ENCODE results near the gene PRTN3. TPM values are rescaled to one million over a fixed set of nuclear protein-coding genes. Genes with fewer than 3 reads are reported as not detected.
"Not testable (repeated sequence)": the region's sequence is repeated elsewhere in the genome, so short reads cannot be mapped to it uniquely, and the experiment has no call there.

PRTN3 gene
- total and polyA plus RNA-seq, 7 experiments from 2014 or later = 2.7 TPM; not detected in 6

GRCh38 chr19:816500-816857 is 24.3 kb upstream of the PRTN3 start:
- CTCF ChIA-PET = no interaction called here
- H3K27me3 Mint-ChIP-seq = peaks cover 0 to 13% (median 0%) of the 10 kb centered on the region in 5 donors
- peaks cover 0 to 2% (median 0%) of the 10 kb centered on the region in 7 donors for H3K4me1 Mint-ChIP-seq
- Histone ChIP-seq H3K4me1 (ENCODE audit: control insufficient read depth in 2 of 2, insufficient read depth in 2 of 2, low read length in 2 of 2) (no peaks in the 10 kb centered on the region), H3K9me3 (ENCODE audit: control insufficient read depth in 2 of 3, low read length in 3 of 3) (no peaks in the 10 kb centered on the region), H3K27me3 (ENCODE audit: control insufficient read depth in 2 of 2, insufficient read depth in 2 of 2, low read length in 2 of 2) (no peaks in the 10 kb centered on the region), H3K27ac (ENCODE audit: low read depth, low read length) (no peak overlapping the region), H3K36me3 (ENCODE audit: control insufficient read depth in 2 of 3, insufficient read depth in 3 of 3, low read length in 3 of 3) (peaks cover 0 to 17% (median 0%) of the 10 kb centered on the region in 3 experiments), H3K4me3 (ENCODE audit: low read length) (no peak overlapping the region)
- peaks cover 0 to 12% (median 0%) of the 10 kb centered on the region in 11 donors for H3K9me3 Mint-ChIP-seq
- intact Hi-C loops (cut with micrococcal nuclease) = no loop called here
- H3K36me3 Mint-ChIP-seq = peaks cover 4 to 29% (median 8%) of the 10 kb centered on the region in 5 donors
- peak overlapping the region in 1 of 10 donors; percentile 53 for H3K4me3 Mint-ChIP-seq
- no peak for ATAC-seq
- DNase-seq = no peak
- peak overlapping the region in 6 of 9 donors; percentile 4 to 72 (median 28) for H3K27ac Mint-ChIP-seq
- POLR2A ChIA-PET = no interaction called here

DNA sequence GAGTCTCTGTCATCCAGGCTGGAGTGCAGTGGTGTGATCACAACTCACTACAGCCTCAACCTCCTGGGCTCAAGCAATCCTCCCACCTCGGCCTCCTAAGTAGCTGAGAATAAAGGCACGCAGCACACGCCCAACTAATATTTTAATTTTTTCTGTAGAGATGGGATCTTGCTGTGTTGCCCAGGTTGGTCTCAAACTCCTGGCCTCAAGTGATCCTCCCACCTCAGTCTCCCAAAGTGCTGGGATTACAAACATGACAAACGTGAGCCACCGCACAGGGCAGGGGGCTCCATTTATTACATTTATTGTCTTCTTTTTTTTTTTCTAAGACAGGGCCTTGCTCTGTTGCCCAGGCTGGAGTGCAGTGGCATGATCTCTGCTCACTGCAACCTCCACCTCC is 20.6 kb upstream of the PRTN3 start:
- peaks cover 0 to 12% (median 0%) of the 10 kb centered on the region in 11 donors for H3K9me3 Mint-ChIP-seq
- DNase-seq; ATAC-seq; CTCF ChIA-PET; H3K4me3 ChIP-seq (ENCODE audit: low read length); H3K4me1 ChIP-seq (ENCODE audit: control insufficient read depth in 2 of 2, insufficient read depth in 2 of 2, low read length in 2 of 2); H3K27ac Mint-ChIP-seq; intact Hi-C loops (cut with micrococcal nuclease); H3K4me1 Mint-ChIP-seq; H3K27ac ChIP-seq (ENCODE audit: low read depth, low read length); H3K9me3 ChIP-seq (ENCODE audit: control insufficient read depth in 2 of 3, low read length in 3 of 3); H3K36me3 ChIP-seq (ENCODE audit: control insufficient read depth in 2 of 3, insufficient read depth in 3 of 3, low read length in 3 of 3); H3K27me3 ChIP-seq (ENCODE audit: control insufficient read depth in 2 of 2, insufficient read depth in 2 of 2, low read length in 2 of 2): not testable (repeated sequence)
- H3K27me3 Mint-ChIP-seq = peaks cover 8 to 28% (median 18%) of the 10 kb centered on the region in 5 donors
- peaks cover 4 to 14% (median 5%) of the 10 kb centered on the region in 5 donors for H3K36me3 Mint-ChIP-seq
- peak overlapping the region in 3 of 10 donors; percentile 16 to 65 (median 56) for H3K4me3 Mint-ChIP-seq
- POLR2A ChIA-PET = interaction anchor here (1.0 kb wide), 1 partner anchor 21 kb away, joined by 3 read pairs; no protein-coding TSS in a partner anchor

DNA sequence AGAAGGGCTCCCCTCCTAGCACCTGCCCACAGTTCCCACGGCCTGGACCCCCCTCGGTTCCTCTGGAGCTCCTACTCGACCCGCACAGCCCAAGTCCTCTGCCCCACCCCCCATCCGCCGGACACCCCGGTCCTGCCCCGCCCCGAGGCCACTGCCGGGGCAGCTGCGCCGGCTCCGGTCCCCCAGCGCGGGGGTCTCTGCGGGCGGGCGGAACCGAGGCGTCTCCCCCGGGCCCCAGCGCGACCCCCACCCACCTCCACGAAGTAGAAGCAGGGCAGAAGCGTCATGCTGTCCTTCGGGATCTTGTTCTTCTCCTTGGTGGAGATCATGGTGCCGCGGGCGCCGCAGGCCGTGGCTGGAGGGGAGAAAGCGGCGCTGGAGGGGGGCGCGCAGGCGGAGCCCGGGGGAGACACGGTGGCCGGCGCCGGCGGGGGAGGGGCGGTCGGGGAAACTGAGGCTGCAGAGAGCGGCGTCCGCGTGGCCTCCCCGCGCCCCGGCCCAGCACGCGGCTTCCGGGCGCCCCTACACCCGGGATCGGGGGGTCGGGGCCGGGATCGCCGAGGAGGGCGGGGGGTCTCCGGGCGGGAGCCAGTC is 19.5 kb upstream of the PRTN3 start:
- Histone ChIP-seq H3K4me1 (ENCODE audit: control insufficient read depth in 2 of 2, insufficient read depth in 2 of 2, low read length in 2 of 2) (no peaks in the 10 kb centered on the region), H3K4me3 (ENCODE audit: low read length) (no peak overlapping the region), H3K9me3 (ENCODE audit: control insufficient read depth in 2 of 3, low read length in 3 of 3) (no peaks in the 10 kb centered on the region), H3K27ac (ENCODE audit: low read depth, low read length) (no peak overlapping the region), H3K27me3 (ENCODE audit: control insufficient read depth in 2 of 2, insufficient read depth in 2 of 2, low read length in 2 of 2) (no peaks in the 10 kb centered on the region), H3K36me3 (ENCODE audit: control insufficient read depth in 2 of 3, insufficient read depth in 3 of 3, low read length in 3 of 3) (no peaks in the 10 kb centered on the region)
- POLR2A ChIA-PET = no interaction called here
- peaks cover 3 to 6% (median 4%) of the 10 kb centered on the region in 5 donors for H3K36me3 Mint-ChIP-seq
- intact Hi-C loops (cut with micrococcal nuclease) = no loop called here
- H3K4me1 Mint-ChIP-seq = peaks cover 0 to 6% (median 0%) of the 10 kb centered on the region in 7 donors
- H3K27me3 Mint-ChIP-seq = peaks cover 8 to 28% (median 20%) of the 10 kb centered on the region in 5 donors
- H3K9me3 Mint-ChIP-seq = peaks cover 0 to 6% (median 0%) of the 10 kb centered on the region in 11 donors
- no peak overlapping the region for H3K27ac Mint-ChIP-seq
- H3K4me3 Mint-ChIP-seq = peak overlapping the region in 6 of 10 donors; percentile 27 to 65 (median 46)
- CTCF ChIA-PET = no interaction called here
- DNase-seq (peak in 1 of 9 donors; percentile 8), ATAC-seq (no peak)

GRCh38 chr19:821825-822503 is 18.8 kb upstream of the PRTN3 start, which contains the start of gene PLPPR3:
Gene PLPPR3 (minus strand): TSS chr19:821955. CDS start chr19:821559, 396 bp downstream.
- Histone ChIP-seq H3K4me1 (ENCODE audit: control insufficient read depth in 2 of 2, insufficient read depth in 2 of 2, low read length in 2 of 2) (no peaks in the 10 kb centered on the region), H3K4me3 (ENCODE audit: low read length) (no peak within 1 kb of the TSS), H3K9me3 (ENCODE audit: control insufficient read depth in 2 of 3, low read length in 3 of 3) (no peaks in the 10 kb centered on the region), H3K27me3 (ENCODE audit: control insufficient read depth in 2 of 2, insufficient read depth in 2 of 2, low read length in 2 of 2) (no peaks in the 10 kb centered on the region), H3K27ac (ENCODE audit: low read depth, low read length) (no peak within 1 kb of the TSS), H3K36me3 (ENCODE audit: control insufficient read depth in 2 of 3, insufficient read depth in 3 of 3, low read length in 3 of 3) (no peaks in the 10 kb centered on the region)
- Mint-ChIP-seq H3K9me3 (peaks cover 0 to under 1% (median 0%) of the 10 kb centered on the region in 11 donors), H3K4me1 (peaks cover 0 to 6% (median 0%) of the 10 kb centered on the region in 7 donors), H3K36me3 (peaks cover 0 to under 1% (median 0%) of the 10 kb centered on the region in 5 donors), H3K27ac (no peak within 1 kb of the TSS), H3K4me3 (peak within 1 kb of the TSS in 8 of 10 donors; percentile 21 to 66 (median 38)), H3K27me3 (peaks cover 8 to 28% (median 21%) of the 10 kb centered on the region in 5 donors)
- ChIA-PET POLR2A (no interaction called here), CTCF (no interaction called here)
- no peak for ATAC-seq
- intact Hi-C loops (cut with micrococcal nuclease) = no loop called here
- peak in 1 of 9 donors; percentile 7 for DNase-seq

DNA sequence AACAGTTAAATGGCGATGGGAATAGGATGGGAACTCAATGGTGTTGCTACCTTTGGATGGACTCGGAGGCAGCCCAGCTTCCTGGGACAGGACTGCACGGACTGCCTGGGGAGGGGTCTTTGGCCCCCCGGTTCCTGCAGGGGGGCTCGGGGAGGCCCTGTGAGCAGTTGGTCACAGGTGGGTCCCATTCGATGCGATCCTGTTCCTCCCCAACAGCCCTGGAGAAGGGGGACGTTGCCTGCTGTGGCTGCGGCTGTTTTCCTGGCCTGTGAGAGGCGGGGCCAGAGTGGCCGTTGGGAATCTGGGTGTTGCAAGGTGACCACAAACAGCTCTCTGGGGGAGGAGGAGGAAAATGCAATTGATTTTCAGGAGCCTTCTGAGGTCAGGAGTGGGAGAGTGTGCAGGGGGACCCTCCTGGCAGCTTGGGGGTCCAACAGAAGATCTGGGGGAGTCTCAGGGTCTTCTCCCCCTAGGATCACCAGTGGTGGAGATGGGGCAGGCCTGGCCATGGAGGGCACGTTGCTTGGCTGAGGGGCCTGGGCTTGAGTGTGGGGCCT is 17.2 kb upstream of the PRTN3 start:
- Mint-ChIP-seq H3K4me3 (peak overlapping the region in 1 of 10 donors; percentile 23), H3K9me3 (no peaks in the 10 kb centered on the region), H3K4me1 (peaks cover 0 to 6% (median 0%) of the 10 kb centered on the region in 7 donors), H3K36me3 (no peaks in the 10 kb centered on the region), H3K27me3 (peaks cover 8 to 28% (median 21%) of the 10 kb centered on the region in 5 donors), H3K27ac (no peak overlapping the region)
- Histone ChIP-seq H3K4me1 (ENCODE audit: control insufficient read depth in 2 of 2, insufficient read depth in 2 of 2, low read length in 2 of 2) (no peaks in the 10 kb centered on the region), H3K9me3 (ENCODE audit: control insufficient read depth in 2 of 3, low read length in 3 of 3) (no peaks in the 10 kb centered on the region), H3K27me3 (ENCODE audit: control insufficient read depth in 2 of 2, insufficient read depth in 2 of 2, low read length in 2 of 2) (no peaks in the 10 kb centered on the region), H3K27ac (ENCODE audit: low read depth, low read length) (no peak overlapping the region), H3K36me3 (ENCODE audit: control insufficient read depth in 2 of 3, insufficient read depth in 3 of 3, low read length in 3 of 3) (no peaks in the 10 kb centered on the region), H3K4me3 (ENCODE audit: low read length) (no peak overlapping the region)
- ChIA-PET CTCF (no interaction called here), POLR2A (no interaction called here)
- ATAC-seq (no peak), DNase-seq (peak in 1 of 9 donors; percentile 8)
- intact Hi-C loops (cut with micrococcal nuclease) = no loop called here

GRCh38 chr19:824885-825284 is 15.9 kb upstream of the PRTN3 start:
- ChIA-PET CTCF (no interaction called here), POLR2A (no interaction called here)
- intact Hi-C loops (cut with micrococcal nuclease) = no loop called here
- H3K9me3 ChIP-seq (ENCODE audit: control insufficient read depth in 2 of 3, low read length in 3 of 3) = no peaks in the 10 kb centered on the region
- H3K27ac ChIP-seq (ENCODE audit: low read depth, low read length) = no peak overlapping the region
- no peak overlapping the region for H3K4me3 ChIP-seq (ENCODE audit: low read length)
- no peak overlapping the region for H3K27ac Mint-ChIP-seq
- H3K36me3 ChIP-seq (ENCODE audit: control insufficient read depth in 2 of 3, insufficient read depth in 3 of 3, low read length in 3 of 3) = no peaks in the 10 kb centered on the region
- no peaks in the 10 kb centered on the region for H3K27me3 ChIP-seq (ENCODE audit: control insufficient read depth in 2 of 2, insufficient read depth in 2 of 2, low read length in 2 of 2)
- no peaks in the 10 kb centered on the region for H3K9me3 Mint-ChIP-seq
- H3K4me3 Mint-ChIP-seq = peak overlapping the region in 2 of 10 donors; percentile 13 to 66
- DNase-seq (no peak), ATAC-seq (peak; percentile 49)
- no peaks in the 10 kb centered on the region for H3K4me1 ChIP-seq (ENCODE audit: control insufficient read depth in 2 of 2, insufficient read depth in 2 of 2, low read length in 2 of 2)
- H3K27me3 Mint-ChIP-seq = peaks cover 8 to 27% (median 22%) of the 10 kb centered on the region in 5 donors
- no peaks in the 10 kb centered on the region for H3K36me3 Mint-ChIP-seq
- H3K4me1 Mint-ChIP-seq = peaks cover 0 to 8% (median 0%) of the 10 kb centered on the region in 7 donors

All from naive thymus-derived CD4-positive, alpha-beta T cell (primary cell).